HG02840 (cell line): ENCODE data around the gene FBP1.
"Not testable (repeated sequence)": the region's sequence is repeated elsewhere in the genome, so short reads cannot be mapped to it uniquely, and the experiment has no call there.

Experiments
- ATAC-seq: cut with Tn5 transposase; IDR thresholded peaks from one replicate; pipeline ENCODE4 v1.9.1; 2021; ENCODE audit warnings: mild to moderate bottlenecking, moderate library complexity, moderate number of reproducible peaks; ENCODE audit not compliant: unreplicated experiment, low FRiP score

Gene FBP1

DNA sequence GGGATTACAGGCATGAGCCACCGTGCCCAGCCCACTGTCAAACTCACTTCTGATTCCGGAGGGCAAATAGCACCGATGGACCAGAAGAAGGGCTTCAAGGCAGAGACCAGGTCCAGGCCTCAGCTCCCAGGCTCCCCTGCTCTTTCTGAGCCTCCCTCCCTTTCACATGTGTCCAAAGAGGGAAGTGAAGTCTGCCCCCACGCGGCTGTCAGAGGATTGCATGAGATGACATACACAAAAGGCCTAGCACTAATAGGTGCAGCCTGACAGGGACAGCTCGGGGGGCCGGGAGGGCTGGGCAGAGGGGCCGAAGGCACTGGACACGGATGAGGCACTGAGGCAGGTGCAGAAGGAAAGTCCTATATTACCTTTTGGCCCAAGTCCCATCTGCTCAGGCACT is 16.1 kb downstream of the FBP1 start:
- ATAC-seq, result no peak

DNA sequence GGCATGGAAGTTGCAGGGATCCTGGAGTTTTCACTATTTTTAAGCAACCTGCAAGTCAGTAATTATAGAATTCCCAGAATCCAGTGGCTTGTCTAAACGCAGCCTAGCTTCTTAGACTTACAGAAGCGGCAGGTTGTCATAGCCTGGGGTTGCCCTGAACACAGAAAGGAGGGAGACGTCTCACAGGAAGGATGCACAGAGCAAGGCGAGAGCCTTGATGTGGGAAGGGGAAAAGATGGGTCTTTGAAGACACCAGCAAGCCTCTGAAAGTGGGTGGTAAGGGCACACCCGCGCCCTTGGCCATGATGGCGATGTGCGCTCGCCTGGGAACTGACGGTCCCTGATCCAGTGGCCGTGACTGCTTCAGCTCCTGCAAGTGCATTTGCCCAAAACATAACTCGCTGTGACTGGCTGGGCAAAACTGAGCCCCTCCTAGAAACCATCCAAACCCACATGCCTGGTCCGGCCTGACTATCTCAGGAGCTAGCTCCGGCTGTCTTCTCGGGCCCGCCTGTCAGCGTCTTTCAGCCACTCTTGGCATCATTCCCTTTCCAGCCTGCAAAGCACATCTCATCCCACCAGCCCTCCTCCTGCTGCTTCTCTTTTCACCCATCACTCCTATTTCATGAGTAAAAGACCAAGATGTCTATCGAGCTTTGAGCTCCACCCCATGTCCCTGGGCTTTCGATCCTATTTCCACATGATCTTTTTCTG is 17.1 kb downstream of the FBP1 start:
- no peak for ATAC-seq

DNA sequence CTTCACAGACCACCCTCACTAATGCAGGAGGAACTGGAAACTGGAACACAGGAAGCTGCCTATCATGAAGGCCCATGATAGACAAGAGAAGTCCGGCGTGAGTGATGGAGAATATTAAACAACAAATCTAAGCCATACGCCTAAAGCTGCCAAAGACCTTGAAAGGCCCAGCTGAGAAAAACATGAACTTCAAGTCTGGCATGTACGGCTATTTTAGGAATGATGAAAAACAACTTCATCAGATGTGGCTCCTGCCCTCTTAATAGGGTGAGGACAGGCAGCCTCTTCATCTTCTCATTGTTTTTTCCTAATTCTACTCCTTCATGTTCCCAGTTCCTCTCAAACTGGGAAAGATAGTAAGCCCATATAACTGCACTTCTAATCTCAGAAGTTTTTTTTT is 20.3 kb downstream of the FBP1 start:
- ATAC-seq, result no peak

DNA sequence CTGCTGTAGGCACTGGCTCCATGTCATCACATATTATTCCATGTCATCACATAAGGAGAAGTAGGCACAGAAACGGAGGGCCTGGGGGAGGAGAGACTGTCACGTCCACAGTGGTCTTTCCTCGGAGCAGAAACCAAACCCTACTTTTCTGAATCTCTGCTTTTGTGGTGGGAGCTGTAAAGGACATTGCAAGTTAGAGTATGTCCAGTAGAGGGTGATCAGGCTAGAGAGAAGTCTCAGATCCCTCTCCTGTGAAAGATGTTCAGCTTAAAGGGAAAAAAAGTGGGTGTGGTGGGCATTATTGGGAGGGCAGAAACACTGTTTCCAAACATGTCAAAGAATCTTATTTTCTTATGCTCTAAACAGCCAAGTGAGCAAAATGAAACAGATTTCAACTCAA is 26.3 kb downstream of the FBP1 start:
- no peak for ATAC-seq

DNA sequence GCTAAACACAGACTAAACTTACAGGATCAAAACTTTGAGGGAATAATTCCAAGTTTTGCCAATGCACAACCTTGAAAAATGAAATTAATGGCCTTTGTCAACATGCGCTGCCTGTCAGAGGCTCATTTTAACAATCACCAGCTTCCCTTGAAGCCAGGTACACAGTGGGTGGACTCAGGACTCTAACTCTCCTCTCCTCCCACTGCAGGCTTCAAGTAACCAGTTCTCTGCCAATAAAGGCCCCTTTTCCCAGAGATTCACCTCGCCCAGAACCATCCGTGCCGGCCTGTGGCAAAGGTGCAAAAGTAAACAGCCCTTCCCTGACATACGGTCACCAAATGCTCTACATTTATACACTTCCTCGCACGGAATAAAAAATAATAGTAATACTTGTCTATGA is 27.2 kb downstream of the FBP1 start:
- no peak for ATAC-seq

DNA sequence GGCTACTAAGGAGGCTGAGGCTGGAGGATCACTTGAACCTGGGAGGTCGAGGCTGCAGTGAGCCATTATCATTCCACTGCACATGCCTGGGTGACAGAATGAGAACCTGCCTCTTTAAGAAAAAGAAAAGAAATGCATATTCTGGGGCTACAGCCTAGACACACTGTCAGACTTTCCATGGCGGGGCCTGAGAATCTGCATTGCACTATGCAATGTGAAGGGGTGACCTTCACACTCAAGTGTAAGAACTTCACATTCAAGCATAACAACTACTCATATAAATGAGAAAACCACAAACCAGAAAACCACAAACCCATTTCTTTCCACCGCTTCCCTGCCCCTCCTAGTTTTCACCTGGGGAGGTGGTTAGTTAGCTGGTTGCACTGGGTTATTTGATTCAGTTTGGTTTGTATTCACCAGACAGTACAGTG is 27.7 kb downstream of the FBP1 start:
- ATAC-seq, result no peak

DNA sequence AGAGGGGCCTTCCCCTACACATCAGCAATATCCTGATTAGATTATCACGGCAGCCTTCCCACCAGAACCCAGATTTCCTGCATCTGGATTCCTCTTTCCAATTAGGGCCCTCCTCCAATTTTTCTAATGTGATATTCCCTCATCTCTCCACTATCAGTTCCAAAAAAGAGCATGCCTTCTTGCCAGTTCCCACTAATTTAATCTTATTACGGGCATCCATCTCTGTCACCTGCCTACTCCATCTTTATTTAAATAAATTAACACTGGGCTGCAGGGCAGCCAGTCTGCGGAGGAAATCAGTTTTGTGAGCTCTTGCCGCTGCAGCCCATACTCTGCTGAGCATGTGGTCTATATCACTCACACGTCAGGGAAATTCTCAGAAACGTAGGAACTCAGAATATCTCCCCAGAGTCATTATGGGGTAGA is 29.1 kb downstream of the FBP1 start:
- ATAC-seq, result no peak

DNA sequence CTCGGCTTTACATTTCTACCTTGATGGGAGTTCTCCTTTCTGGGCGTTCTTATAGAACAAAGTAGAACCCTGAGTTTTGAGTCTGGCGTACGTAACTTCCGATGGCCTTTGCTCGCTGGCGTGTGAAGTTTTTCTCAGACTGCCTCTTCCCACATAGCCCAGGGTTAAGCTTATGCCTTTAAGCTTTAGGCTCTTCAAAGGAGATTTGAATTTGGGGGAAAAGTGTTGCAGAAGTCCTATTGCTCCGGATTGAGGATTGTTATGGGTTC is 32.0 kb downstream of the FBP1 start:
- ATAC-seq, result no peak

DNA sequence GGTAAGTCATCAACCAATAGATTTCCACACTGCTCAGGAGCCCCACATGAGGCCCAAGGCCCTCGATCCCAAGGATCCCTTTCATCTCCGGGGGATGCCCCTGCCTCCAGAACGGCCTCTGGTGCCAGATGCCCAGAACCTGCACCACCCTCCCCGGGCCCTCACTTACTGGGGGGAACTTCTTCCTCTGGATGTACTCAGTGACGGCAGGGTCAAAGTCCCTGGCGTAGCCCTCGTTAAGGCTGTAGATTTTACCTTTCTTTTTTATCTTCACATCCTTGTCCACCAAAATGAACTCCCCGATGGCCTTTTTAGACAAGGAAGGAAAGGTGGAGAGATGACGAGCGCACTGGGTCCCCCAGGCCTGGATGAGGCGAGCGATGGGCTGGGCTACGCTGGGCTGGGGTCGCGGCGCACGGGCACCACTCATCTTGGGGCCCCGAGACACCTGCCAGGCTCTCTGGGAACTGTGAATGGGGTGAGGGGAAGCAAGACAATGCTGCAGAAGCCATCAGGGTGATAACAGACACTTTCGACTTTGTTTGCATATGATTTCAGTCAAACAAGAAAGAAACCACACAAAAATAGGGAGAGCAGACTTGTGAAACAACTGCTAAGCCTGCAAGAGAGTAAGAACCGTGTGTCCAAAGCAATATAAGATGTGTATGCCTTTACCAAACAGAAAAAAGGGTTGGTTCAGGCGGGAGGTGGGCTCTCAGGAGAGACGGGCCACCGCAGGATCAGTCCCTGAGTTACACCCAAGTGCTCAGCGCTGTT is 32.5 kb downstream of the FBP1 start:
- ATAC-seq, result no peak

DNA sequence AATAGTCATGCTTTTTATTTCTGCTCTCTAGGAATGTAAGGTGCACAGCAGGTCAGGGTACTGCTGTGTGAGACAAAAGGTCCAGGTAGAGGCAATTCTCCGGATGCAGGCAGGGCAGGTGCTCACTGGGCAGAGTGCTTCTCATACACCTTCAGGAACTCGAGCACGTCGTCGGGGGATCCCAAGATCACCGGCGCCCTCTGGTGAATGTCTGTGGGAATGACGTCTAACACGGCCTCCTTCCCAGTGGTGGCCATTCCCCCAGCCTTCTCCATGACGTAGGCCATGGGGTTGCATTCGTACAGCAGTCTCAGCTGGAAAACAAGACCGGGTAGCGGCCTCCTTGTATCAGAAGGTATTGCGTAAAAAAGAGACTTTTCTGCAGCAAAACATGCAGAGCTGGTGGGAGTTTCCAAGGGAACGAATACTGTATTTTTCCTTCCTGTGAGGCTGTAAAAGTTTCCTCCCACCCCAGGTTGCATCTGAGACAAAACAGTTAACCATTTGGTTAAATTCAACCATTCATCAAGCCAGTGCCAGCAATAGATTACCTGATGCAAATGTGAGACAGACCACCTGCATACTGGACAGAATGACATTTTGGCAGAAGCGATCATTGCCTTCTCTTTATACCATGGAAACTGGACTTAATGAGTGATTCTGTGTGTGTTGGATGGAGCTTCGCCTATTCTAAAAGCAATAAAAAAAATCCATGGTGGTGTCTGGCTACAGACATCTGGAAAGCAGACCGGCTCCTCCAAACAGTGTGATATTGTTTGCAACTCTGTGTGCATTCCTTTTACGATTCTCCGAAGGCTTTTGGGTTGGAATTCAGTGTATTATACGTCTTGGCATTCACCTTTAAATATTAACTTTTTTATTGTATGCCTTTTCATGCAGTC is 35.8 kb downstream of the FBP1 start:
- ATAC-seq, result no peak

DNA sequence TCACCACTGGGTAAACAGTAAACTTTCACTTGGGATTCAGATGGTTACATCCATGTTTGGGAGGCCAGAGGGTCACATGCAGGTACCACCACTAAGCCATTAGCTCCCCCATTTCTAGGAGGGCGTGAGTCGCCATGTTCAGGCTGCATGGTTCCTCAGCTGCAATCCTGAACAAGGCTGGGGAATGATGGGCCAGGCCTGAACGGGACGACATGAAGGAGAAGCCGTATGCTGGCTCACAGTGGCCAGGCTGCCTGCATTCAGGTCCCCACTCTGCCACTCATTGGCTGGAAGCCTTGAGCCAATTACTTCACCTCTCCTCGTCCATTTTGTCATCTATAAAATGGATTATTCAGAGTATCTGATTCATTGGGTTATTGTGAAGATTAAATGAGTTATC is 36.7 kb downstream of the FBP1 start:
- no peak for ATAC-seq

DNA sequence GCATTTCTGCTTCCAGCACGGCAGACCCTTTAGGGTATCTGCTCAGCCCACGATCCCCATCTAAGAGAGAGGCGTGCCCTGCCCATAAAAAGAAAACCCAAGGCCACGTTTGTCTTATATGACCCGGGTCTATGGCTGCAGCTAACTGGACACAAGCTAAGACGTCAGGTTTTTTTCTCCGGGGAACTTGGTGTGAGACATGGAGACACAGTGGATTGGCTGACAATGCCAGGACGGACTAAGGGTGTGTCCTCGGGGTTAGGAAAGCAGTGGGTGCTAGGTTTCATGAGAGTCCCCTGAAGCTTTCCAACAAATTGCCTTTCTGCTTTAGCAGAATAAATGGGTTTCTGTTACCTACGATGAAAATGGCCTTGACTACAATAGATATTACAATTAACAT is 38.6 kb downstream of the FBP1 start:
- ATAC-seq, result no peak

DNA sequence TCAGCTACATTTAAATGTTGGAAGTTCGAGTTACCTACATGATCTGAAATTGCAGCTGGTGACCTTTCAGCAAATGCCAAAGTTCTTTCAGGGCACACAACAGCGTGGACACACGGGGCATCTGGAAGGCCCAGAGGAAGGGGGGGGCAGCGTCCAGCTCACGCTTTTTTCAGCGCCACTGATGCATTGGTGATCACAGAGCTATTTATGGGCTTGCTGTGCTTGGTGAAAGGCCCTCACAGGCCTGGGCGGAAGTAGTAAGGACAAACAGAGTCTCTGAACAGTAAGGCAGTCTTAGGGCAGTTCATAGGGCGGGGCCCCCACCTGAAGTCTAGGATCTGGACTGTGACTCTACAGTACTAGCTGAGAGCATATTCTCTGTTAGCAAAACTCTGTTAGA is 39.1 kb downstream of the FBP1 start:
- ATAC-seq, result no peak

DNA sequence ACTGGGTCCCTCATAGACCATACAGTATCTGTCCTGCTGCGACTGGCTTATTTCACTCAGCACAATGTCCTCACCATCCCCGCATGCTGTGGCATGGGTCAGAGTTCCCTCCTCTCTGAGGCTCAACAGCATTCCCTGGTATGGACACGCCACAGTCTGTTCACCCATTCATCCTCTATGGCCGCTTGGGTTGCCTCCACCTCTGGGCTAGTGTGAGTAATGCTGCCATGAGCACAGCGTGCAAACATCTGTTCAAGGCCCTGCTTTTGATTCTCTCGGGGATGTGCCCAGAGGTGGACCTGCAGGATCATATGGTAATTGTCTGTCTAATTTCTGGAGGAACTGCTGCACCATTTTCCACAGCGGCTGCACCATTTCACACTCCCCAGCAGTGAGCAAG is 40.2 kb downstream of the FBP1 start:
- no peak for ATAC-seq

DNA sequence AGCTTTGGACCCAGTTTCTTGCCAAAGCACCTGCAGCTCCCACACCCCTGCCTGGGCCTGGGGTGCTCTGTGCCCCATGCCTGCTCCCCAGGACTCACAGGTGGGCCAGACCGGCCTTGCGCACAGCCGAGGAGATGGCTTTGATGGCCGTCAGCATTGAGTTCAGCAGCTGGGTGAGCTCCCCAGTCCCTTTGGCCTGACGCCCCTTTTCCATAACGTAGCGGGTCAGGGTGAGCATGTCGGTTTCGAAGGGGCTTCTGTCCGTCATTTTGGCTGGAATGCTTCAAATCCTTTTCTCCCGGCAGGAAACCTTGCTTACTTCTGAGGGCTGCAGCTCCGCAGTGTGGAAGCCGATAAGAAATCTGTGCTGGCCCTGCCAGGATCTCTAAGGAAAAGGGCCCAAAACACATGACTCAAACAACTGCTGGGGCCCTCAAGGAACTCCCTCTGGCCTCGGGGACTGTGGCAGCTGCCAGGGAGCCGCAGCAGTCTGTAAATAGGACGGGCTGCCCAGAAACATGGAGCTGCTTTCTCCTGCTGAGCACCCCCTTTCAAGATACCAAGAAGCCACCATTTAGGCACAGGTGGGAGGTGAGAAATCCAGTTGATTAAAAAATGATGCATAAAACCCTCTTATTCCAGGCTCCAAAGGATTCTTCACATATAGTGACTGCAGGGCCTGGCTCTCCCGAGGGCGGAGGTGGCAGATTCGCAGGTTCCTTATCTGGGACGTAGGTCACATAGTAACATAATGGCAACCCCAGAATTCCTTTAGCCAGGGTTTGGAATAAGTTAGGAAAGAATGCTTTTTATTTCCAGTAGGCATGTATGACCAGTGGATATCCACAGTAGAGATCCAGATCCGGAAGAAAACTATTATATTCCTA is 45.6 kb downstream of the FBP1 start, which contains the start of gene FBP2:
Gene FBP2, minus strand, starts transcription at position 366 of the 887 bp plus-strand sequence. Its CDS starts 98 bp downstream, at position 268.
- no peak for ATAC-seq

DNA sequence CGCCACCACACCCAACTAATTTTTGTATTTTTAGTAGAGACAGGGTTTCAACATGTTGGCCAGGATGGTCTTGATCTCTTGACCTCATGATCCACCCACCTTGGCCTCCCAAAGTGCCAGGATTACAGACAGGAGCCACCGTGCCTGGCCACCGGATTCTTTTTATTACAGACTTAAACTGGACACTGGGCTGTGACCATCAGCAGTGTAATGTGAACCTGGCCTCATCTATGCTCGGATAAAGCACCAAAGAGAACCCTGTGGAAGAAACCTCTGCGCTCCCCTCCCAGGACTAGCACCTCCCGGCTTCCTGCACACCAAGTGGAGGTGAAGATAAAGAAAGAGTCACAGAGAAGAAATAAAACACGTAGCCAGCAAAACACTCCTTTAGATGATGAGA is 46.6 kb downstream of the FBP1 start:
- ATAC-seq, result not testable (repeated sequence)

DNA sequence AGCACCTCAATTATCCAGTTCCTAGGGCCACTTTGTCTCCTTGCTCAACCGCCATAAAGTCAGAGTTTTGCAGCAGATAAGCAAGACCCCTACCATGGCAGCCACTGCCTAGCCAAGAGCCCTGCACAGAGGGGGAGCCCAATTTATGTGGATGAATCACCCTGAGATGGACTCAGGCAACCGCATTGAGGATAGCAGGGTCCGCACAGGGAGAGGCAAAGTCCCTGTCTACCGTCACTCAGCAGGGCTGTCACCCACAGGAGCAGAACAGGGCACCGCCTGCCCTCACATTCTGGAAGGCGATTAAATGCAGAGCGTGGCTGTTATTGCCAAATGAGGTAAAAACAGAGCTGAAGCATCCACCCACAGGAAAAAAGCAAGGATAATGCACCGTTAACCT is 47.4 kb downstream of the FBP1 start:
- ATAC-seq, result no peak

DNA sequence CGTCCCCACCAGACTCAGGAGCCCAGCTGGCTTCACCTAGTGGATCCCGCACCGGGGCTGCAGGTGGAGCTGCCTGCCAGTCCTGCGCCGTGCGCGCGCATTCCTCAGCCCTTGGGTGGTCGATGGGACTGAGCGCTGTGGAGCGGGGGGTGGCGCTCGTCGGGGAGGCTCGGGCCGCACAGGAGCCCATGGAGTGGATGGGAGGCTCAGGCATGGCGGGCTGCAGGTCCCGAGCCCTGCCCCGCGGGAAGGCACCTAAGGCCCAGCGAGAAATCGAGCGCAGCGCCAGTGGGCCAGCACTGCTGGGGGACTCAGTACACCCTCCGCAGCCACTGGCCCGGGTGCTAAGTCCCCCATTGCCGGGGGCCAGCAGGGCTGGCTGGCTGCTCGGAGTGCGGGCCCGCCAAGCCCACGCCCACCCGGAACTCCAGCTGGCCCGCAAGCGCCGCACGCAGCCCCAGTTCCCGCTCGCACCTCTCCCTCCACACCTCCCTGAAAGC is 48.2 kb downstream of the FBP1 start:
- not testable (repeated sequence) for ATAC-seq

DNA sequence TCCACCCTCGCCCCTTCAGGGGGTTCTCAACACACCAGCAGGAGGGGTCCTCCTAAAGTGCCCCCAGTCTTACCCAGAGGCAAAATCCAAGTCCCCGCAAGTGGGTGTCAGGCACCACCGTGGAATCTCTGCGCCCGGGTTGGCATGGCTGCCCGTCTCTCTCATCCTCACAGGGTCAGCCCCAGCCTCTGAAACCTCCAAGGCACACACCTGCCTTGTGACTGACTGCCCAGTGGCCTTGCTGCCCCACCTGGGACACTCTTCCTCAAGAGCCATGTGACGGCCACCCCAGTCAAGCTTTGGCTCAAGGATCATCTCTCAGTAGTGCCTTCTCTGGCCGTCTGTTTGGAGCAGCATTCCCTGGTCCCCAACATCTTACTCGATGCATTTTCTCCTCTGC is 50.6 kb downstream of the FBP1 start:
- no peak for ATAC-seq

DNA sequence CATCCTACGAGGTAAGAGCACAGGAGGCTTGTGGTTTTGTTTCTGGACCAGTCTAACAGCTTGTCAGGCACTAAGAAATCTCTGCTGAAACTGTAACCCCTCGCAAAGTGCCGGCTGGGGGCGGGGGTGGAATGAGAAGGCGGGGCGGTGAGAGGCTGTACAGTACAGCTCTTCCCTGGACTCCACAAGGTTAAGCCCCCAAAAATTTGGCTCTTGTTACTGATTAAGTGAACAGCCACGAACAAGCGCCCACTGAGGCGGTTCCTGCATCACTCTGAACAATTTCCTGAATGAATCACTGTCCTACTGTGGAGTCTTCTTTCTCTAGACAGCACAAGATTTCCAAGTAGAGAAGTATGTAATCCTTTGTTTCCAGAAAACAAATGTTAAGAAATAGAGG is 52.5 kb downstream of the FBP1 start:
- ATAC-seq, result no peak
